Brain microvascular endothelial cell (primary cell): ENCODE results near the gene LMCD1.

Source experiments
- DNase-seq: peaks from one replicate; pipeline ENCODE4 v3.0.0-alpha.2; 2020
- H3K27ac ChIP-seq: fragments of 250-450 bp; sonication (Bioruptor Pico); 2 replicates; pipeline ENCODE4 v1.5.1; 2020; ENCODE audit warnings: mild to moderate bottlenecking, moderate library complexity
- H3K27me3 ChIP-seq: fragments of 250-450 bp; sonication (Bioruptor Pico); replicated peaks from 2 replicates; pipeline ENCODE4 v1.5.1; 2020; ENCODE audit warnings: mild to moderate bottlenecking
- H3K36me3 ChIP-seq: fragments of 250-450 bp; sonication (Bioruptor Pico); replicated peaks from 2 replicates; pipeline ENCODE4 v1.5.1; 2020; ENCODE audit warnings: mild to moderate bottlenecking
- H3K4me3 ChIP-seq: 2 replicates; pipeline ENCODE4 v1.5.1; 2011; ENCODE audit warnings: low read depth, mild to moderate bottlenecking, control low read depth, low read length, moderate library complexity
- CTCF ChIP-seq: IDR thresholded peaks from 2 replicates; pipeline ENCODE4 v1.5.1; 2011; ENCODE audit warnings: low read depth, mild to moderate bottlenecking, moderate library complexity, low read length, control low read depth, inconsistent platforms; ENCODE audit errors: missing control alignments
- in situ Hi-C: cut with HindIII; loops from 2 replicates; pipeline ENCODE4 v1.10.0; 2017; ENCODE audit warnings: low sequenced_read_pairs, low pct_ligation_motif_present

Gene LMCD1

GRCh38 chr3:8464668-8465067 is 37.0 kb upstream of the LMCD1 start:
- no peak for DNase-seq
- Histone ChIP-seq H3K27me3 (no peaks in the 10 kb centered on the region), H3K4me3 (no peak overlapping the region), H3K27ac (no peak overlapping the region), H3K36me3 (no peaks in the 10 kb centered on the region)
- no peak for TF ChIP-seq CTCF
- in situ Hi-C loops: no loop called here

GRCh38 chr3:8466526-8466925 is 35.1 kb upstream of the LMCD1 start:
- no peak for DNase-seq
- no peak for TF ChIP-seq CTCF

GRCh38 chr3:8470801-8471200 is 30.8 kb upstream of the LMCD1 start:
- no peak for DNase-seq
- Histone ChIP-seq H3K27me3 (no peaks in the 10 kb centered on the region), H3K4me3 (no peak overlapping the region), H3K27ac (no peak overlapping the region), H3K36me3 (no peaks in the 10 kb centered on the region)
- TF ChIP-seq CTCF: no peak
- in situ Hi-C loops: no loop called here

More at GRCh38 chr3:8466526-8466925, 35.1 kb upstream of the LMCD1 start:
- in situ Hi-C loops: no loop called here
- no peak overlapping the region for H3K4me3 ChIP-seq
- no peaks in the 10 kb centered on the region for H3K27me3 ChIP-seq
- no peak overlapping the region for H3K27ac ChIP-seq
- no peaks in the 10 kb centered on the region for H3K36me3 ChIP-seq

- in situ Hi-C loops: no loop called here
- TF ChIP-seq CTCF: no peak
- H3K27me3 ChIP-seq: no peaks in the 10 kb centered on the region
Observed at GRCh38 chr3:8472549-8472948, 29.1 kb upstream of the LMCD1 start.

GRCh38 chr3:8473029-8473428 is 28.6 kb upstream of the LMCD1 start:
- Histone ChIP-seq H3K27me3 (no peaks in the 10 kb centered on the region), H3K27ac (no peak overlapping the region), H3K36me3 (no peaks in the 10 kb centered on the region), H3K4me3 (no peak overlapping the region)
- in situ Hi-C loops: no loop called here
- no peak for TF ChIP-seq CTCF
- DNase-seq: no peak

More at GRCh38 chr3:8472549-8472948, 29.1 kb upstream of the LMCD1 start:
- no peak overlapping the region for H3K27ac ChIP-seq
- H3K36me3 ChIP-seq: no peaks in the 10 kb centered on the region
- no peak overlapping the region for H3K4me3 ChIP-seq
- DNase-seq: no peak

- TF ChIP-seq CTCF: no peak
- in situ Hi-C loops: no loop called here
- no peaks in the 10 kb centered on the region for H3K27me3 ChIP-seq
- no peak for DNase-seq
- H3K36me3 ChIP-seq: no peaks in the 10 kb centered on the region
- H3K27ac ChIP-seq: no peak overlapping the region
- no peak overlapping the region for H3K4me3 ChIP-seq
Observed at GRCh38 chr3:8473990-8474389, 27.6 kb upstream of the LMCD1 start.
